ENCODE results near the gene BCL11B.
A peak's percentile ranks its signal among the peaks of the same experiment; 100 is the strongest.

Gene BCL11B

GRCh38 chr14:99271951-99272631, at the start of gene BCL11B:
Gene BCL11B, minus strand, starts transcription at chr14:99272197. Its CDS starts 979 bp downstream, at chr14:99271218.
- DNase-seq: peak; percentile 37 to 59
- TF ChIP-seq GATA1 (IDR thresholded peaks at IDR 0.05; ENCODE audit: low read depth, low read length): no peak

GRCh38 chr14:99321236-99321925, 49.4 kb upstream of the BCL11B start:
- no peak for DNase-seq
- no peak for TF ChIP-seq GATA1 (IDR thresholded peaks at IDR 0.05; ENCODE audit: low read depth, low read length)
- TF ChIP-seq POLR2A (IDR thresholded peaks at IDR 0.05; ENCODE audit: low read length): no peak

- DNase-seq: no peak
- TF ChIP-seq POLR2A (IDR thresholded peaks at IDR 0.05; ENCODE audit: low read length): no peak
- no peak for TF ChIP-seq GATA1 (IDR thresholded peaks at IDR 0.05; ENCODE audit: low read depth, low read length)
These were observed 48.7 kb upstream of the BCL11B start for GRCh38 chr14:99320621-99321235.

GRCh38 chr14:99320105-99320572, 48.1 kb upstream of the BCL11B start:
- TF ChIP-seq GATA1 (IDR thresholded peaks at IDR 0.05; ENCODE audit: low read depth, low read length): no peak
- TF ChIP-seq POLR2A (IDR thresholded peaks at IDR 0.05; ENCODE audit: low read length): no peak
- DNase-seq: peak; percentile 62 to 78

- no peak for DNase-seq
- no peak for TF ChIP-seq GATA1 (IDR thresholded peaks at IDR 0.05; ENCODE audit: low read depth, low read length)
- no peak for TF ChIP-seq POLR2A (IDR thresholded peaks at IDR 0.05; ENCODE audit: low read length)
These were observed 46.9 kb upstream of the BCL11B start for GRCh38 chr14:99318959-99319295.

DNA sequence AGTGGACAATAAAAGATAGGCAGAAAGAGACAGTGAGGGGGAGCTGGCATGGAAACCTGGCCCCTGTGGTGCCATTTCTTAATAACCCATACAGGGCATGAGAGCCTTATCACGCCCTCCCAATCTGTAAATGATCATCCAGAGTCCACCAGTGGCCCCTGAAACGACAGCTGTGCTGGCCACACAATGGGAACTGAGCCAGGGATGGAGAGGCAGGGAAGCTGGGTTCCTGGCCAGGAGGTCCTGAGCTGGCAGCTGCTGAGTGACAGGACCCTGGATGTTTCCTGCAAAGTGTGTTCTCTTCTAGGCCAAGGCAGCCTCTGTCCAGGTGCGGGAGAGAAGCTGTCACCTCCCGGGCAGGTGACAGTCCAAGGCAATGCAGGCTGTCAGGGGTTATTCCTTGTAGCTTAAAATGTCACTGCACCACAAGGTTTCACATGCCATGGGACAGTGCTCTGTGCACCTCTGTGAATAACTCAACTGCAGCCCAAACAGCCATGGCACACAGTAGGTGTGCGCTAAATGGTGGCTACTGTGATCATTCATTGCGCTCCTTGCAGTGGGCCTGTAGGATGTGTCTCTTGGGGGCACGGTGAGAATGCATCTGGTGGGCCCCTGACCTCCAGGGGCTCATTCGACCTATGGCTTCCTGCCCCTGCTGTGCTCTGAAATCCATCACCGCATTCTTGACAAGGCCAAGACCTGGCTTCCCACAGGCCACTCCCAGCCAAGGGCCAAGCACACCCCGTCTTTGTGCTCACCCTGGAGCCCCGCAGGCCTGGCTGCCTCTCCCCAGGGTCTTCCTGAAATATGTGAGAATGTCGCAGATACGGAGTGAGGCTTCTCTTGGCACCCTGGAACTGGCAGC, 46.3 kb upstream of the BCL11B start:
- TF ChIP-seq GATA1 (IDR thresholded peaks at IDR 0.05; ENCODE audit: low read depth, low read length) (no peak), POLR2A (IDR thresholded peaks at IDR 0.05; ENCODE audit: low read length) (no peak)
- no peak for DNase-seq

DNA sequence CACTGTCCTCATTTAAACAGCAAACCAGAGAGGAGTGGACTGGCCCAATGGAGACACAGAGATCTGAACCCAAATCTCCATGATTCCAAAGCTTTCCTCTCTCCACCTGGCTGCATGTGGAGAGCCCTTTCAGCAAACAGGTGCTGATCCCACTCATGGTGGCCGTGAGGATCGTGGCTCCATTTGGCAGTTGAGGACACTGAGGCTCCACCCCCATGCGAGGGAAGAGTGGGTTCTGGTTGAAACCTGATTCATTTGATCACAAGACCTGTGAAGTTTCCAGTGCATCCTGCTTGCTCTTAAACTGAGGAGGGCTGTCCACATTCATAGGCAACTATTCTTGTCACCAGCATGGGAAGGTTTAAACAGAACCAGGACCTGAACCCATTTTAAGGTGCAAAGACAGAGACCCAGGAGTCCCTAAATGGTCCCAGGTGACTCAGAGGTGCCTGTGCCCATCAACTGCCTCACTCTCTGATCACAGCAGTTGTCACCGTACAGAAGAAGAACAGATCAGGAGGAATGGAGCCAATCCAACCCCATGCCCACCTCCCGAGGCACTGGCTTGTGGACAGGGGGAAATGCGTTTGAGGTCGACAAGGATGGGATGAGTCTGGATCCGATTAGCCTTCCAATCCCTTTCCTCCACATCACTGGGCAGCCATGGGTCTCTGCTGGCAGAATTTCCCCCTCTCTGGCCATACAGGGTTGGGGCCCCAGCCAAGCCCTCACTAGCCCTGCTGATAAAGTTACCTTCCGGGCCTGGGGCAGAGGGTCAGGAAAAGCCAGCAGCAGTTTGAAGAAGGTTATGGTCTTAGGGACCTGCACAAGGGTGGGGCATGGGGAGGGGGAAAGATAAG, 45.5 kb upstream of the BCL11B start:
- no peak for DNase-seq
- TF ChIP-seq POLR2A (IDR thresholded peaks at IDR 0.05; ENCODE audit: low read length): no peak
- TF ChIP-seq GATA1 (IDR thresholded peaks at IDR 0.05; ENCODE audit: low read depth, low read length): no peak

- TF ChIP-seq GATA1 (IDR thresholded peaks at IDR 0.05; ENCODE audit: low read depth, low read length) (no peak), POLR2A (IDR thresholded peaks at IDR 0.05; ENCODE audit: low read length) (no peak)
- no peak for DNase-seq
These were observed 44.5 kb upstream of the BCL11B start for GRCh38 chr14:99316281-99317163.

DNA sequence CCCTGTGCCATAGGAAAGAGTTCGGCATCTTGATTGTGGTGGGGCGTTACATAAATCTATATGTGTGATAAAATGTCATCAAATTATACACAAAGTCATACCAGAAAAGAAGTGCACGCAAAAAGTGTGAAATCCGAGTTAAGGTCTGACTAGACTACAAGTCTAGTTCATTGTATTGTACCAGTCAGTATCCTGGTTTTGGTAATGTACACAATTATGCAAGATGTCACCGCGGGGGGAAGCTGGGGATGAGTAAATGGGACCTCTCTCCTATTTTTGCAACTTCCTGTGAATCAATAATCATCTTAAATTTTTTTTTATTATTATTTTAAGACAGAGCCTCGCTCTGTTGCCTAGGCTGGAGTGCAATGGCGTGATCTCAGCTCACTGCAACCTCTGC, 43.2 kb upstream of the BCL11B start:
- TF ChIP-seq GATA1 (IDR thresholded peaks at IDR 0.05; ENCODE audit: low read depth, low read length) (no peak), POLR2A (IDR thresholded peaks at IDR 0.05; ENCODE audit: low read length) (no peak)
- no peak for DNase-seq

GRCh38 chr14:99314623-99315022, 42.6 kb upstream of the BCL11B start:
- TF ChIP-seq POLR2A (IDR thresholded peaks at IDR 0.05; ENCODE audit: low read length) (no peak), GATA1 (IDR thresholded peaks at IDR 0.05; ENCODE audit: low read depth, low read length) (no peak)

DNA sequence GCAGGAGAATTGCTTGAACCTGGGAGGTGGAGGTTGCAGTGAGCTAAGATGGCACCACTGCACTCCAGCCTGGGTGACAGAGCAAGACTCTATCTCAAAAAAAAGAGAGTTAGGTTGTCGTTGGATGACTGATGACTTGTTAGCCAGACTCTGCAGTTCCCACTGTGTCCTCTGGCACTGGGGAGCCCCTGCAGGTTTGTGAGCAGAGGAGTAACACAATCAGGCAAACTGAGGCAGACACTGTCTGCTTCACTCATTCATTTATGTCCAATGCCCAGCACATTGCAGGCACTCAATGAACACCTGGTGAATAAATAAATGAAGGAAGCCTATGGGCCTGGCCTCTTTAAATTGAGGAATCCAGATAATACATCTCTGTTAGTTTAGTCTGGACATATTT, 41.2 kb upstream of the BCL11B start:
- DNase-seq: no peak
- TF ChIP-seq GATA1 (IDR thresholded peaks at IDR 0.05; ENCODE audit: low read depth, low read length): no peak
- no peak for TF ChIP-seq POLR2A (IDR thresholded peaks at IDR 0.05; ENCODE audit: low read length)

More at GRCh38 chr14:99314623-99315022, 42.6 kb upstream of the BCL11B start:
- no peak for DNase-seq

- TF ChIP-seq GATA1 (IDR thresholded peaks at IDR 0.05; ENCODE audit: low read depth, low read length) (no peak), POLR2A (IDR thresholded peaks at IDR 0.05; ENCODE audit: low read length) (no peak)
- DNase-seq: no peak
These were observed 40.1 kb upstream of the BCL11B start for GRCh38 chr14:99312106-99312505.

All from erythroblast (primary cell).